HEK293 (cell line): Measurements from ENCODE around the gene C2CD2L.

Source experiments
- KLF9 ChIP-seq: fragments of 450-650 bp; formaldehyde crosslinking; IDR thresholded peaks from 2 replicates; pipeline ENCODE4 v1.5.1; 2016; ENCODE audit warnings: missing biosample characterization, missing genetic modification characterization, low read depth
- MEIS1 ChIP-seq: sonication (generic); formaldehyde crosslinking; IDR thresholded peaks from 2 replicates; pipeline ENCODE4 v1.8.1; 2022; ENCODE audit warnings: missing genetic modification reagents, mild to moderate bottlenecking, borderline replicate concordance
- ZBTB1 ChIP-seq: fragments of 450-650 bp; formaldehyde crosslinking; IDR thresholded peaks from 2 replicates; pipeline ENCODE4 v1.5.1; 2016; ENCODE audit warnings: missing biosample characterization, missing genetic modification characterization
- ZFP37 ChIP-seq: fragments of 450-650 bp; formaldehyde crosslinking; IDR thresholded peaks from 2 replicates; pipeline ENCODE4 v1.5.1; 2016; ENCODE audit warnings: missing biosample characterization, missing genetic modification characterization
- ZNF169 ChIP-seq: fragments of 450-650 bp; formaldehyde crosslinking; IDR thresholded peaks from 2 replicates; pipeline ENCODE4 v1.5.1; 2016; ENCODE audit warnings: missing biosample characterization, missing genetic modification characterization
- ZNF214 ChIP-seq: fragments of 450-650 bp; formaldehyde crosslinking; IDR thresholded peaks from 2 replicates; pipeline ENCODE4 v1.5.1; 2017; ENCODE audit warnings: missing biosample characterization, mild to moderate bottlenecking, missing genetic modification characterization, borderline replicate concordance
- ZNF239 ChIP-seq: fragments of 450-650 bp; formaldehyde crosslinking; IDR thresholded peaks from 2 replicates; pipeline ENCODE4 v1.5.1; 2016; ENCODE audit warnings: missing biosample characterization, missing genetic modification characterization
- ZNF302 ChIP-seq: fragments of 450-650 bp; formaldehyde crosslinking; IDR thresholded peaks from 2 replicates; pipeline ENCODE4 v1.5.1; 2016; ENCODE audit warnings: missing biosample characterization, missing genetic modification characterization, low read depth
- ZNF335 ChIP-seq: fragments of 450-650 bp; formaldehyde crosslinking; conservative IDR thresholded peaks from 2 replicates; pipeline ENCODE4 v1.5.1; 2016; ENCODE audit warnings: missing biosample characterization, missing genetic modification characterization
- ZNF354C ChIP-seq: fragments of 450-650 bp; formaldehyde crosslinking; IDR thresholded peaks from 2 replicates; pipeline ENCODE4 v1.5.1; 2016; ENCODE audit warnings: missing biosample characterization, missing genetic modification characterization, low read depth, borderline replicate concordance
- ZNF404 ChIP-seq: fragments of 450-650 bp; formaldehyde crosslinking; IDR thresholded peaks from 2 replicates; pipeline ENCODE4 v1.5.1; 2017; ENCODE audit warnings: missing biosample characterization, missing genetic modification characterization
- ZNF473 ChIP-seq: fragments of 450-650 bp; formaldehyde crosslinking; IDR thresholded peaks from 2 replicates; pipeline ENCODE4 v1.5.1; 2017; ENCODE audit warnings: missing biosample characterization, missing genetic modification characterization
- ZNF514 ChIP-seq: fragments of 450-650 bp; formaldehyde crosslinking; IDR thresholded peaks from 2 replicates; pipeline ENCODE4 v1.5.1; 2016; ENCODE audit warnings: missing biosample characterization, missing genetic modification characterization
- ZNF621 ChIP-seq: fragments of 450-650 bp; formaldehyde crosslinking; IDR thresholded peaks from 2 replicates; pipeline ENCODE4 v1.5.1; 2017; ENCODE audit warnings: missing biosample characterization, missing genetic modification characterization
- ZNF654 ChIP-seq: fragments of 450-650 bp; formaldehyde crosslinking; IDR thresholded peaks from 2 replicates; pipeline ENCODE4 v1.5.1; 2016; ENCODE audit warnings: low read depth, missing biosample characterization, missing genetic modification characterization
- ZNF677 ChIP-seq: fragments of 450-650 bp; IDR thresholded peaks from 2 replicates; pipeline ENCODE4 v1.5.0; 2018; ENCODE audit warnings: missing biosample characterization, mild to moderate bottlenecking, missing genetic modification characterization, moderate library complexity
- ZNF701 ChIP-seq: fragments of 450-650 bp; formaldehyde crosslinking; IDR thresholded peaks from 2 replicates; pipeline ENCODE4 v1.5.1; 2016; ENCODE audit warnings: missing biosample characterization, missing genetic modification characterization
- ZNF791 ChIP-seq: fragments of 450-650 bp; formaldehyde crosslinking; IDR thresholded peaks from 2 replicates; pipeline ENCODE4 v1.5.1; 2016; ENCODE audit warnings: missing biosample characterization, missing genetic modification characterization
- TF ChIP-seq, protein P1 (sequence below): fragments of 450-650 bp; formaldehyde crosslinking; IDR thresholded peaks from 2 replicates; pipeline ENCODE4 v1.5.1; 2016; ENCODE audit warnings: missing biosample characterization, missing genetic modification characterization
- TF ChIP-seq, protein P2 (sequence below): fragments of 450-650 bp; formaldehyde crosslinking; IDR thresholded peaks from 2 replicates; pipeline ENCODE4 v1.5.1; 2016; ENCODE audit warnings: missing biosample characterization, missing genetic modification characterization
- TF ChIP-seq, protein P3 (sequence below): fragments of 450-650 bp; formaldehyde crosslinking; optimal IDR thresholded peaks from 2 replicates; pipeline ENCODE3; 2016; ENCODE audit warnings: missing biosample characterization, mild to moderate bottlenecking, missing genetic modification characterization
- TF ChIP-seq, protein P4 (sequence below): fragments of 450-650 bp; formaldehyde crosslinking; IDR thresholded peaks from 2 replicates; pipeline ENCODE4 v1.5.1; 2016; ENCODE audit warnings: missing biosample characterization, missing genetic modification characterization
- TF ChIP-seq, protein P5 (sequence below): sonication (generic); formaldehyde crosslinking; IDR thresholded peaks from 2 replicates; pipeline ENCODE4 v1.8.1; 2022; ENCODE audit warnings: mild to moderate bottlenecking, moderate library complexity, missing genetic modification reagents
- TF ChIP-seq, protein P6 (sequence below): fragments of 450-650 bp; formaldehyde crosslinking; IDR thresholded peaks from 2 replicates; pipeline ENCODE4 v1.5.1; 2016; ENCODE audit warnings: missing biosample characterization, missing genetic modification characterization
- TF ChIP-seq, protein P7 (sequence below): fragments of 450-650 bp; formaldehyde crosslinking; IDR thresholded peaks from 2 replicates; pipeline ENCODE4 v1.5.1; 2016; ENCODE audit warnings: missing biosample characterization, missing genetic modification characterization
- TF ChIP-seq, protein P8 (sequence below): fragments of 450-650 bp; formaldehyde crosslinking; IDR thresholded peaks from 2 replicates; pipeline ENCODE4 v1.5.1; 2017; ENCODE audit warnings: missing biosample characterization, missing genetic modification characterization

Gene C2CD2L

DNA sequence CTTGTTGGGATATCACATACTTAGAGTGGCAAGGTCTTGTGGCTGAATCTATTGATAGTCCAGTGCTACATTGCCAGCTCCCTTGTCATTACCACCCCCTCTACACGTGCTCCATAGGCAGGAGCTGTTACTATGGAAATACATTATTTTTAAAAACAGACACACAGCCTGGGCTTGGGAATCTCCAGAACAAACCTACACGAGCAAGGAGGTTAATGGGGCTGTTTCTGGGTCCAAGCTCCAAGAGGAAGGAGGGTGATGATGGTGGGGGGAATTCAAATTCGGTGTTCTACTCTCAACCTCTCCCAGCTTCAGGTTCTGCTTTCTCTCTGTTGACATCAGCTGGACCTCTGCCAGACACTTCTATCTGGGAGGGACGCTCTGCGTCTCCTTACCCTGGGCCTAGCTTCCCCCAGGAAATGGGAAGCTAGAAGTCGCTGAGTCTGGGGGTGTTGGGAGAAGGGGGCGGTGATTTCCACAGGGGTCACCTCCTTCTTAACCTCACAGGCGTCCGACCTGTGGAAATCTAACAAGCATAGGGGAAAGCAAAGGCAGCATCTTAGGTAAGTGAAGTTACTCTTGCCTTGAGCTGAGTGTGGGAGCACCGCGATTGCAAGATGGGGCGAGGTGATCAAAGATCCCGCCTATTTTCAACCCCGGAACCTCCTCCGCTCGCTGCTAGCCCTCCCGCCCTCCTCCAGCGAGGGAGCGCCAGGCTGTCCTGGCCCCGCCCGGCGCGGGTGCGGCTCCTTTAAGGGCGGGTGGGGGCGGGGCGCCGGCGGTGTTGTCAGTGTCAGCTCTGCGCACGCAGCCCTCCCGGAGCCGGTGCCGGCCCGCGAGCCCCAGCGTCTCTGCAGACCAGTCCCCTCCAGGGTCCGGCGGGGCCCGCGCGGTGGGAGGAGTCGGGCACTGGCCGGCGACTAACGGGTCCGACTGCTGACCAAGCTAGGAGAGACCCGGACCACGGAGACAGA, at the start of gene C2CD2L (continued):
- TF ChIP-seq, protein P1, sequence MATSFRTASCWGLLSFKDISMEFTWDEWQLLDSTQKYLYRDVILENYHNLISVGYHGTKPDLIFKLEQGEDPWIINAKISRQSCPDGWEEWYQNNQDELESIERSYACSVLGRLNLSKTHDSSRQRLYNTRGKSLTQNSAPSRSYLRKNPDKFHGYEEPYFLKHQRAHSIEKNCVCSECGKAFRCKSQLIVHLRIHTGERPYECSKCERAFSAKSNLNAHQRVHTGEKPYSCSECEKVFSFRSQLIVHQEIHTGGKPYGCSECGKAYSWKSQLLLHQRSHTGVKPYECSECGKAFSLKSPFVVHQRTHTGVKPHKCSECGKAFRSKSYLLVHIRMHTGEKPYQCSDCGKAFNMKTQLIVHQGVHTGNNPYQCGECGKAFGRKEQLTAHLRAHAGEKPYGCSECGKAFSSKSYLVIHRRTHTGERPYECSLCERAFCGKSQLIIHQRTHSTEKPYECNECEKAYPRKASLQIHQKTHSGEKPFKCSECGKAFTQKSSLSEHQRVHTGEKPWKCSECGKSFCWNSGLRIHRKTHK: no peak
- no peak for TF ChIP-seq ZNF701 (tag by site-specific recombination)
- TF ChIP-seq, protein P2, sequence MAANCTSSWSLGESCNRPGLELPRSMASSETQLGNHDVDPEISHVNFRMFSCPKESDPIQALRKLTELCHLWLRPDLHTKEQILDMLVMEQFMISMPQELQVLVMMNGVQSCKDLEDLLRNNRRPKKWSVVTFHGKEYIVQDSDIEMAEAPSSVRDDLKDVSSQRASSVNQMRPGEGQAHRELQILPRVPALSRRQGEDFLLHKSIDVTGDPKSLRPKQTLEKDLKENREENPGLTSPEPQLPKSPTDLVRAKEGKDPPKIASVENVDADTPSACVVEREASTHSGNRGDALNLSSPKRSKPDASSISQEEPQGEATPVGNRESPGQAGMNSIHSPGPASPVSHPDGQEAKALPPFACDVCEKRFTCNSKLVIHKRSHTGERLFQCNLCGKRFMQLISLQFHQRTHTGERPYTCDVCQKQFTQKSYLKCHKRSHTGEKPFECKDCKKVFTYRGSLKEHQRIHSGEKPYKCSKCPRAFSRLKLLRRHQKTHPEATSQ (tag by site-specific recombination): no peak
- TF ChIP-seq, protein P3, sequence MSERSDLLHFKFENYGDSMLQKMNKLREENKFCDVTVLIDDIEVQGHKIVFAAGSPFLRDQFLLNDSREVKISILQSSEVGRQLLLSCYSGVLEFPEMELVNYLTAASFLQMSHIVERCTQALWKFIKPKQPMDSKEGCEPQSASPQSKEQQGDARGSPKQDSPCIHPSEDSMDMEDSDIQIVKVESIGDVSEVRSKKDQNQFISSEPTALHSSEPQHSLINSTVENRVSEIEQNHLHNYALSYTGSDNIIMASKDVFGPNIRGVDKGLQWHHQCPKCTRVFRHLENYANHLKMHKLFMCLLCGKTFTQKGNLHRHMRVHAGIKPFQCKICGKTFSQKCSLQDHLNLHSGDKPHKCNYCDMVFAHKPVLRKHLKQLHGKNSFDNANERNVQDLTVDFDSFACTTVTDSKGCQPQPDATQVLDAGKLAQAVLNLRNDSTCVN (tag by site-specific recombination): peak; percentile 67
- TF ChIP-seq ZNF169: no peak
- TF ChIP-seq, protein P4, sequence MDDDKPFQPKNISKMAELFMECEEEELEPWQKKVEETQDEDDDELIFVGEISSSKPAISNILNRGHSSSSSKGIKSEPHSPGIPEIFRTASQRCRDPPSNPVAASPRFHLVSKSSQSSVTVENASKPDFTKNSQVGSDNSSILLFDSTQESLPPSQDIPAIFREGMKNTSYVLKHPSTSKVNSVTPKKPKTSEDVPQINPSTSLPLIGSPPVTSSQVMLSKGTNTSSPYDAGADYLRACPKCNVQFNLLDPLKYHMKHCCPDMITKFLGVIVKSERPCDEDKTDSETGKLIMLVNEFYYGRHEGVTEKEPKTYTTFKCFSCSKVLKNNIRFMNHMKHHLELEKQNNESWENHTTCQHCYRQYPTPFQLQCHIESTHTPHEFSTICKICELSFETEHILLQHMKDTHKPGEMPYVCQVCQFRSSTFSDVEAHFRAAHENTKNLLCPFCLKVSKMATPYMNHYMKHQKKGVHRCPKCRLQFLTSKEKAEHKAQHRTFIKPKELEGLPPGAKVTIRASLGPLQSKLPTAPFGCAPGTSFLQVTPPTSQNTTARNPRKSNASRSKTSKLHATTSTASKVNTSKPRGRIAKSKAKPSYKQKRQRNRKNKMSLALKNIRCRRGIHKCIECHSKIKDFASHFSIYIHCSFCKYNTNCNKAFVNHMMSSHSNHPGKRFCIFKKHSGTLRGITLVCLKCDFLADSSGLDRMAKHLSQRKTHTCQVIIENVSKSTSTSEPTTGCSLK: no peak
- TF ChIP-seq MEIS1 (CRISPR knock-in tag): no peak
- no peak for TF ChIP-seq ZFP37 (tag by site-specific recombination)
- TF ChIP-seq ZNF214 (tag by site-specific recombination): no peak
- TF ChIP-seq, protein P5, sequence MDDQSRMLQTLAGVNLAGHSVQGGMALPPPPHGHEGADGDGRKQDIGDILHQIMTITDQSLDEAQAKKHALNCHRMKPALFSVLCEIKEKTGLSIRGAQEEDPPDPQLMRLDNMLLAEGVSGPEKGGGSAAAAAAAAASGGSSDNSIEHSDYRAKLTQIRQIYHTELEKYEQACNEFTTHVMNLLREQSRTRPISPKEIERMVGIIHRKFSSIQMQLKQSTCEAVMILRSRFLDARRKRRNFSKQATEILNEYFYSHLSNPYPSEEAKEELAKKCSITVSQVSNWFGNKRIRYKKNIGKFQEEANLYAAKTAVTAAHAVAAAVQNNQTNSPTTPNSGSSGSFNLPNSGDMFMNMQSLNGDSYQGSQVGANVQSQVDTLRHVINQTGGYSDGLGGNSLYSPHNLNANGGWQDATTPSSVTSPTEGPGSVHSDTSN (CRISPR knock-in tag): no peak
- no peak for TF ChIP-seq ZNF654 (tag by site-specific recombination)
- no peak for TF ChIP-seq ZNF621 (tag by site-specific recombination)
- 0 out of 2 replicates have a peak, but pooled peaks have one; percentile 34 for TF ChIP-seq KLF9 (tag by site-specific recombination)
- TF ChIP-seq ZNF335: peak; percentile 53
- TF ChIP-seq ZNF302 (tag by site-specific recombination): no peak
- TF ChIP-seq ZBTB1 (tag by site-specific recombination): no peak
- TF ChIP-seq, protein P6, sequence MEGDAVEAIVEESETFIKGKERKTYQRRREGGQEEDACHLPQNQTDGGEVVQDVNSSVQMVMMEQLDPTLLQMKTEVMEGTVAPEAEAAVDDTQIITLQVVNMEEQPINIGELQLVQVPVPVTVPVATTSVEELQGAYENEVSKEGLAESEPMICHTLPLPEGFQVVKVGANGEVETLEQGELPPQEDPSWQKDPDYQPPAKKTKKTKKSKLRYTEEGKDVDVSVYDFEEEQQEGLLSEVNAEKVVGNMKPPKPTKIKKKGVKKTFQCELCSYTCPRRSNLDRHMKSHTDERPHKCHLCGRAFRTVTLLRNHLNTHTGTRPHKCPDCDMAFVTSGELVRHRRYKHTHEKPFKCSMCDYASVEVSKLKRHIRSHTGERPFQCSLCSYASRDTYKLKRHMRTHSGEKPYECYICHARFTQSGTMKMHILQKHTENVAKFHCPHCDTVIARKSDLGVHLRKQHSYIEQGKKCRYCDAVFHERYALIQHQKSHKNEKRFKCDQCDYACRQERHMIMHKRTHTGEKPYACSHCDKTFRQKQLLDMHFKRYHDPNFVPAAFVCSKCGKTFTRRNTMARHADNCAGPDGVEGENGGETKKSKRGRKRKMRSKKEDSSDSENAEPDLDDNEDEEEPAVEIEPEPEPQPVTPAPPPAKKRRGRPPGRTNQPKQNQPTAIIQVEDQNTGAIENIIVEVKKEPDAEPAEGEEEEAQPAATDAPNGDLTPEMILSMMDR (tag by site-specific recombination): no peak
- TF ChIP-seq ZNF404 (tag by site-specific recombination): no peak
- TF ChIP-seq ZNF473: no peak
- TF ChIP-seq ZNF514: no peak
- TF ChIP-seq, protein P7, sequence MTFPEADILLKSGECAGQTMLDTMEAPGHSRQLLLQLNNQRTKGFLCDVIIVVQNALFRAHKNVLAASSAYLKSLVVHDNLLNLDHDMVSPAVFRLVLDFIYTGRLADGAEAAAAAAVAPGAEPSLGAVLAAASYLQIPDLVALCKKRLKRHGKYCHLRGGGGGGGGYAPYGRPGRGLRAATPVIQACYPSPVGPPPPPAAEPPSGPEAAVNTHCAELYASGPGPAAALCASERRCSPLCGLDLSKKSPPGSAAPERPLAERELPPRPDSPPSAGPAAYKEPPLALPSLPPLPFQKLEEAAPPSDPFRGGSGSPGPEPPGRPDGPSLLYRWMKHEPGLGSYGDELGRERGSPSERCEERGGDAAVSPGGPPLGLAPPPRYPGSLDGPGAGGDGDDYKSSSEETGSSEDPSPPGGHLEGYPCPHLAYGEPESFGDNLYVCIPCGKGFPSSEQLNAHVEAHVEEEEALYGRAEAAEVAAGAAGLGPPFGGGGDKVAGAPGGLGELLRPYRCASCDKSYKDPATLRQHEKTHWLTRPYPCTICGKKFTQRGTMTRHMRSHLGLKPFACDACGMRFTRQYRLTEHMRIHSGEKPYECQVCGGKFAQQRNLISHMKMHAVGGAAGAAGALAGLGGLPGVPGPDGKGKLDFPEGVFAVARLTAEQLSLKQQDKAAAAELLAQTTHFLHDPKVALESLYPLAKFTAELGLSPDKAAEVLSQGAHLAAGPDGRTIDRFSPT (tag by site-specific recombination): no peak
- no peak for TF ChIP-seq ZNF677 (tag by site-specific recombination)
- TF ChIP-seq ZNF791: no peak
- TF ChIP-seq, protein P8, sequence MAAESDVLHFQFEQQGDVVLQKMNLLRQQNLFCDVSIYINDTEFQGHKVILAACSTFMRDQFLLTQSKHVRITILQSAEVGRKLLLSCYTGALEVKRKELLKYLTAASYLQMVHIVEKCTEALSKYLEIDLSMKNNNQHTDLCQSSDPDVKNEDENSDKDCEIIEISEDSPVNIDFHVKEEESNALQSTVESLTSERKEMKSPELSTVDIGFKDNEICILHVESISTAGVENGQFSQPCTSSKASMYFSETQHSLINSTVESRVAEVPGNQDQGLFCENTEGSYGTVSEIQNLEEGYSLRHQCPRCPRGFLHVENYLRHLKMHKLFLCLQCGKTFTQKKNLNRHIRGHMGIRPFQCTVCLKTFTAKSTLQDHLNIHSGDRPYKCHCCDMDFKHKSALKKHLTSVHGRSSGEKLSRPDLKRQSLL (tag by site-specific recombination): no peak
- TF ChIP-seq ZNF354C (tag by site-specific recombination): no peak
- no peak for TF ChIP-seq ZNF239 (tag by site-specific recombination)
